Stimulated activated CD4-positive, alpha-beta T cell treated with anti-CD3 and anti-CD28 coated beads, Interleukin-4, amount 100 ng/mL, for 4 hours (primary cell): Measurements from ENCODE around the gene EEF2.
"Not testable (repeated sequence)": the region's sequence is repeated elsewhere in the genome, so short reads cannot be mapped to it uniquely, and the experiment has no call there.

ENCODE experiments used
- DNase-seq, 2 experiments: peaks; one replicate each; pipeline ENCODE4 v3.0.0-alpha.2; 2020

EEF2 gene

DNA sequence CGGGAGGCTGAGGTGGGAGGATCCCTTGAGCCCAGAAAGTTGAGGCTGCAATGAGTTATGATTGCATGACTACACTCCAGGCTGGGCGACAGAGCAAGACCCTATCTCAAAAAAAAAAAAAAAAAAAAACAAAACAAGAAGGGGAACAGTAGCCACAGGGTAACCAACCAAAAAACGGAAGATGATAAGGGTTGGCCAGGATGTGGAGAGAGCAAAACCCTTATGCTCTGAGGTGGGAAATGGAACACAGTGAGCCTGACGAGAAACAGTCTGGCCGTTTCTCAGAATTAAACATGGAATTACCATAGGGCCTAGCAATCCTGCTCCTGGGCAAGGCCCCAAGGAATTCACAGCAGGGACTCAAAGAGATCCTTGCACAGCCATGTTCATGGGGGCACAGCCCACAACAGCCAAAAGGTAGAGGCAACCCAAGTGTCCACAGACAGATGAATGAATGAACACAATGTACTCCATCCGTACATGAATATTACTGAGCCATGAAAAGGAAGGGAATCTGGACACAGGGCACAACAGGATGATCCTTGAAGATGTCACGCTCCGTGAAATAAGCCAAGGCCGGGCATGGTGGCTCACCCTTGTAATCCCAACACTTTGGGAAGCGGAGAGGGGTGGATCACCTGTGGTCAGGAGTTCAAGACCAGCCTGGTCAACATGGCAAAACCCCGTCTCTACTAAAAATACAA is 41.1 kb downstream of the EEF2 start:
- no peak for DNase-seq

DNA sequence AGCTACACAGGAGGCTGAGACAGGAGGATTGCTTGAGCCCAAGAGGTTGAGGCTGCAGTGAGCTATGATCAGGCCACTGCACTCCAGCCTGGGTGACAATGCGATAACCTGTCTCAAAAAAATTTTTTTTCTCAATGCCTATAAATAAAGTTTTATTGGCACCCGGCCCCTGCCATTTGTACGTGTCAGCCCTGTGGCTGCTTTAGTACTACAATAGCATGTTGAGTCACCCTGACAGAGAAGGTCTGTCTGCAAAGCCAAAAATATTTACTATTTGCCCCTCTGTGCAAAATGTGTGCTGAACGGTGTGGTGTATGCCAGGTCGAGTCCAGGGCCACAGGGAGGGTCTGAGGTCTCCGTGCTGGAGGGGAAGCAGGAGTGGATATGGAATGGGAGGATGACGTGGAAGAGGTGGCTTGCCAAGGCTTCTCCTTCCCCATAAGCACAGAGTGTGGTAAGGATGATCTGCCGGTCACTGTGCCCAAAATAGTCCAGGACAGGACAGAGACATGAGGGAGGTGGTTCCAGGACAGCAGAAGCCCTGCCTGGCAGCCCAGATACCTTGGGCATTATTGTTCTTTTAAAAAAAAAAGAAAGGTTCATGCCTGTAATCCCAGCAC is 42.4 kb downstream of the EEF2 start:
- DNase-seq: no peak

DNA sequence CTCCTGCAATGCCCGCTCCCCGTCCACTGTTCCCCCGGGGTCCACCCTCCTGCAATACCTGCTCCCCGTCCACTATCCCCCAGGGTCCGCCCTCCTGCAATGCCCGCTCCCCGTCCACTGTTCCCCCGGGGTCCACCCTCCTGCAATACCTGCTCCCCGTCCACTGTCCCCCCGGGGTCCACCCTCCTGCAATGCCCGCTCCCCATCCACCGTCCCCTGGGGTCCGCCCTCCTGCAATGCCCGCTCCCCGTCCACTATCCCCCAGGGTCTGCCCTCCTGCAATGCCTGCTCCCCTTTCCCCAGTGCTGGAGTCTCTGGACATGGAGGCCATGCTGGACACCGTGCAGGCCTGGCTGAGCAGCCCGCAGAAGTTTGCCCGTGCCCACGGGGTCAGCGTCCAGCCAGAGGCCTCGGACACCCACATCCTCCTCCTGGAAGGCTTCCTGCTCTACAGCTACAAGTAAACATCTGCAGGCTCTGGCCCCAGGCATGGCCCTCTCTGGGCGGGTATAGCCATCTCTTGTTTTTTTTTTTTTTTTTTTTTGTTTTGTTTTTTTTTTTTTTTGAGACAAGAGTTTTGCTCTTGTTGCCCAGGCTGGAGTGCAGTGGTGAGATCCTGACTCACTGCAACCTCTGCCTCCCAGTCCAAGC is 46.8 kb downstream of the EEF2 start:
- not testable (repeated sequence) for DNase-seq

DNA sequence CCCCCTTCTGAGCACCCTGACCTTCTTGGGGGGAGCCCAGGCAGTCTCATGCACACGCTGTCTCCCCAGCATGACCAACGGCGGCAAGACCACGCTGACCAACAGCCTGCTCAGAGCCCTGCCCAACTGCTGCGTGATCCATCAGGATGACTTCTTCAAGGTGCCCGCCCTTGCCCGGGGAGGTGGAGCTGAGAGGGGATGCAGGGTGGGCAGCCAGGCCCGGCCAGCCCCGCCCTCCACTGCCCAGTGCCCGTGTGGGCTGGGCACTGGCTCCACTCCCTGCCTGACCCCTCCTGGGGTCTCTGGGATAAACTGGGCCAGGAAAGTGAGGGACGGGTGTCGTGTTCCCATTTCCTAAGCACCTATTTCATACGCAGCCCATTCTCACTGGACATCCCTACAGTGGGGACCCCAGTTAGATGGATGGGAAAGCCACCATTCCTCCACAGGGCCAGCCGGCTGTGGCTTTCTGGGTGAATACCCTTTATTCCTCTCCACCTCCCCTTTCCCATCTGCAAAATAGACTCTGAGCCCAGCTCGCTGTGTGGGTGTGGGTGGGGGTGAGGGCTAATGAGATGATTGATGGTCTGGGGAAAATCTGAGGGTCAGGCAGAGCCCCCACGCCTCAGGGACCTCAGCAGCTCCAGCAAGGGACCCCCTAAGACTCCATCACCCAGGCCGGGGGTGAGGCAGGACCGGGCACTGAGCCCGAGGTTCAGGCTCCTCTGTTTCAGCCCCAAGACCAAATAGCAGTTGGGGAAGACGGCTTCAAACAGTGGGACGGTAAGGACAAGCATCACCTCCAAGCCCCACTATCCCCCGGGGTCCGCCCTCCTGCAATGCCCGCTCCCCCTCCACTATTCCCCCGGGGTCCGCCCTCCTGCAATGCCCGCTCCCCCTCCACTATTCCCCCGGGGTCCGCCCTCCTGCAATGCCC is 48.5 kb downstream of the EEF2 start:
- DNase-seq: no peak

DNA sequence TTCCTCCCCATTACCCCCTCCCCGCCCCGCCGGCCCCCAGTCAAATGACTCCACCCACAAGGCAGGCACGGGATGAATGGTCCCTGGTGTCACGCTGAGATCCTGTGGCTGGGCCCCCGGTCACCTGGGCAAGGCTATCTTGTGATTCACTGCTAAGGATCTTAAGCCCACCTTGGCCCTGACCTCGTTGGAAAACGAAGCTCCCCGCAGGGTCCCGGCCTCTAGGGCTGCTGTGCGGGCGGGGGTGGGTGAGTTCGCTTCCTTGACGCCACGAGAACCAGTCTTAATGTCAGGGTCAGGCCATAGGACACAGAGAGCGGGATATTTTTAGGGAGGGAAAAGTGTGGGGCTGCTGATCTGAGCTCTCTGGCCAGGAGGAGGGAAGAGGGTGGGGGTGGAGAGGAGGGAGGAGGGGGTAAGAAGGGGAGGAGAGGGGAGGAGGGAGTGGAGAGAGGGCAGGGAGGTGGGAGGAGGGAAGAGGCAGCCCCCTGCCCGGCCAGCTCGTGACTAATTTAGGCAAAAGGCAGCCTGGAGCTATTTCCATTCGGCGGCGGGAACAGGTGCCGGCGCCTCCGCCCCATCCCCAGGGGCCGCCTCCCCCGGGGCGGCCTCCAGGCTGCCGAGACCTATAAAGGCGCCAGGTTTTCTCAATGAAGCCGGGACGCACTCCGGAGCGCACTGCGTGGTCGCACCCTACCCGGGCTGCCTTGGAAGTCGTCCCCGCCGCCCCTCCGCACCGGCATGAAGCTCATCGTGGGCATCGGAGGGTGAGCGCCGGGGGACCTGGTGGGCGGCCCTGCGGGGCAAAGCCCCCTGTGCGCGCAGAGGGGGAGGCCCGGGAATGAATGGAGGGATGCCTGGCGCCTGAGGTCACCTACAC is 52.1 kb downstream of the EEF2 start, which contains the start of gene NMRK2:
Gene NMRK2, plus strand, starts transcription at position 139 of the 880 bp plus-strand sequence. Its CDS starts 603 bp downstream, at position 742.
- DNase-seq: no peak

DNA sequence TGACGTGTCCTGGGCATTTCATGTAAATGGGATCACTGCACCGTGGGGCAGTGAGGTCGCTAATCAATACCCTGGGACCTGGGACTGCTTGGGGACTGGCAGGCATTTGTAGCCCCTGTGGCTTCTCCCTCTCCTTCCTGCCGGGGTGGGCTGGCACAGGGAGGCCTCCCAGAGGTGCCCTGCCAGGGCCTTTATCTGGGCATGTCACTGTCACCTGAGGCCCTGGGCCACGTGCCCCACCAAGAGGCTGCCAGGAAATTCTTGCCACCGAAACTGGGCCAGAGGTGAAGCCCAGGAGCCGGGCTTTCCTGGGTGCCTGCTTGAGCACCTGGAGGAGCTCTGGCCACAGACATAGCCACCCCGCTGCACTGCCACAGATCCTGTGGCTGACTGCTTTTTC is 54.2 kb downstream of the EEF2 start:
- no peak for DNase-seq
